Keratinocyte (primary cell): ENCODE measurements around the gene EBLN2. TPM values are rescaled to one million over a fixed set of nuclear protein-coding genes. Genes with fewer than 3 reads are reported as not detected.
A peak's percentile ranks its signal among the peaks of the same experiment; 100 is the strongest.

ENCODE experiments used
- DNase-seq: peaks from one replicate; pipeline ENCODE4 v3.0.0-alpha.2; 2011; ENCODE audit warnings: low read depth, missing footprints, low spot score
- FAIRE-seq: peaks from 2 replicates; lab custom pipeline; 2011; peaks lifted over from hg19 to GRCh38; lab: Jason Lieb, UNC
- H2AFZ ChIP-seq: 2 replicates; pipeline ENCODE4 v1.6.0; 2012; ENCODE audit warnings: low read length, control low read depth, inconsistent platforms; ENCODE audit not compliant: control insufficient read depth
- H3K27ac ChIP-seq: 2 replicates; pipeline ENCODE4 v1.5.1; 2011; ENCODE audit warnings: low read length; ENCODE audit not compliant: control insufficient read depth, insufficient read depth
- H3K27me3 ChIP-seq: 3 replicates; pipeline ENCODE4 v1.6.0; 2011; ENCODE audit warnings: low read length; ENCODE audit not compliant: control insufficient read depth, insufficient read depth; ENCODE audit errors: extremely low read depth
- H3K36me3 ChIP-seq, 2 experiments: 2 replicates in 1 of 2; 3 replicates in 1 of 2; pipeline ENCODE4 v1.5.1; 2011; ENCODE audit warnings: low read length in 2 of 2, mild to moderate bottlenecking in 1 of 2; ENCODE audit not compliant: control insufficient read depth in 2 of 2, insufficient read depth in 2 of 2; ENCODE audit errors: extremely low read depth in 1 of 2
- H3K4me1 ChIP-seq: 3 replicates; pipeline ENCODE4 v1.5.1; 2011; ENCODE audit warnings: low read length; ENCODE audit not compliant: control insufficient read depth, insufficient read depth; ENCODE audit errors: extremely low read depth
- H3K4me2 ChIP-seq: 3 replicates; pipeline ENCODE4 v1.6.0; 2011; ENCODE audit warnings: low read depth, low read length; ENCODE audit not compliant: control insufficient read depth, insufficient read depth; ENCODE audit errors: extremely low read depth
- H3K4me3 ChIP-seq, 3 experiments: fragments of 200-600 bp in 1 of 3; sonication (generic) in 1 of 3; 2 replicates in 2 of 3; 3 replicates in 1 of 3; pipeline ENCODE4 v1.5.1; 2011 to 2016; ENCODE audit warnings: low read length in 3 of 3, mild to moderate bottlenecking in 3 of 3, control low read depth in 2 of 3, inconsistent platforms in 1 of 3, low read depth in 1 of 3, mixed read lengths in 1 of 3, mixed run types in 1 of 3, moderate library complexity in 1 of 3; ENCODE audit not compliant: control insufficient read depth in 2 of 3, insufficient read depth in 2 of 3; ENCODE audit errors: extremely low read depth in 1 of 3
- H3K79me2 ChIP-seq: 2 replicates; pipeline ENCODE4 v1.6.0; 2012; ENCODE audit warnings: low read length; ENCODE audit not compliant: control insufficient read depth, insufficient read depth
- H3K9ac ChIP-seq: 3 replicates; pipeline ENCODE4 v1.6.0; 2011; ENCODE audit warnings: low read length; ENCODE audit not compliant: control insufficient read depth, insufficient read depth; ENCODE audit errors: extremely low read depth
- H3K9me1 ChIP-seq: 3 replicates; pipeline ENCODE4 v1.6.0; 2011; ENCODE audit warnings: low read length; ENCODE audit not compliant: control insufficient read depth, insufficient read depth; ENCODE audit errors: extremely low read depth
- H3K9me3 ChIP-seq: 2 replicates; pipeline ENCODE4 v1.5.1; 2012; ENCODE audit warnings: low read depth, low read length; ENCODE audit not compliant: control insufficient read depth
- H4K20me1 ChIP-seq: 3 replicates; pipeline ENCODE4 v1.6.0; 2011; ENCODE audit warnings: low read length; ENCODE audit not compliant: control insufficient read depth, insufficient read depth; ENCODE audit errors: extremely low read depth
- EZH2 ChIP-seq: IDR thresholded peaks from one replicate; pipeline ENCODE4 v1.6.1; 2012; ENCODE audit warnings: inconsistent platforms, mild to moderate bottlenecking, low read length, moderate library complexity
- dilution Hi-C: fragments of 300-500 bp; cut with MboI; formaldehyde crosslinking; loops from one replicate; pipeline ENCODE4 v1.7.0; 2020; ENCODE audit warnings: low sequenced_read_pairs; ENCODE audit not compliant: extremely low pct_ligation_motif_present
- polyA plus RNA-seq, 5 experiments: library from polyadenylated mRNA; depleted of rRNA in 3 of 5; stranded (reverse) in 3 of 5; stranded (forward) in 1 of 5; unstranded in 1 of 5; fragments of >200 nt; gene quantifications; 1 replicate in 1 of 5; 2 replicates in 3 of 5; 3 replicates in 1 of 5; pipeline versions ENCODE4 v1.2.1 to v1.2.3, GENCODE V29; 2011 to 2012; ENCODE audit warnings: missing spikeins in 2 of 5, low read depth in 1 of 5, low replicate concordance in 1 of 5
- TF ChIP-seq, protein P1 (sequence below), 3 experiments: IDR thresholded peaks in 1 of 3; conservative IDR thresholded peaks in 1 of 3; optimal IDR thresholded peaks in 1 of 3; 2 replicates in 2 of 3; 3 replicates in 1 of 3; pipeline versions ENCODE3 to v1.5.1; 2011; ENCODE audit warnings: low read length in 3 of 3, mild to moderate bottlenecking in 3 of 3, moderate library complexity in 2 of 3, control low read depth in 1 of 3, inconsistent platforms in 1 of 3; ENCODE audit not compliant: insufficient read depth in 2 of 3; ENCODE audit errors: extremely low read depth in 1 of 3

The EBLN2 gene
- polyA plus RNA-seq, 1 donor (not counting 4 experiments of a cell fraction or from before 2014, with no cell fraction given): 4.0 TPM

- FAIRE-seq (no peak), DNase-seq (no peak)
- dilution Hi-C loops: no loop called here
- Histone ChIP-seq H3K36me3 (no peaks in the 10 kb centered on the region), H3K9ac (no peak overlapping the region), H3K27me3 (no peaks in the 10 kb centered on the region), H3K4me1 (no peaks in the 10 kb centered on the region), H2AFZ (no peak overlapping the region), H3K79me2 (no peaks in the 10 kb centered on the region), H4K20me1 (no peaks in the 10 kb centered on the region), H3K4me2 (no peak overlapping the region), H3K9me3 (no peaks in the 10 kb centered on the region), H3K4me3 (no peak overlapping the region), H3K27ac (no peak overlapping the region), H3K9me1 (no peaks in the 10 kb centered on the region)
- TF ChIP-seq EZH2: no peak
- TF ChIP-seq, protein P1, sequence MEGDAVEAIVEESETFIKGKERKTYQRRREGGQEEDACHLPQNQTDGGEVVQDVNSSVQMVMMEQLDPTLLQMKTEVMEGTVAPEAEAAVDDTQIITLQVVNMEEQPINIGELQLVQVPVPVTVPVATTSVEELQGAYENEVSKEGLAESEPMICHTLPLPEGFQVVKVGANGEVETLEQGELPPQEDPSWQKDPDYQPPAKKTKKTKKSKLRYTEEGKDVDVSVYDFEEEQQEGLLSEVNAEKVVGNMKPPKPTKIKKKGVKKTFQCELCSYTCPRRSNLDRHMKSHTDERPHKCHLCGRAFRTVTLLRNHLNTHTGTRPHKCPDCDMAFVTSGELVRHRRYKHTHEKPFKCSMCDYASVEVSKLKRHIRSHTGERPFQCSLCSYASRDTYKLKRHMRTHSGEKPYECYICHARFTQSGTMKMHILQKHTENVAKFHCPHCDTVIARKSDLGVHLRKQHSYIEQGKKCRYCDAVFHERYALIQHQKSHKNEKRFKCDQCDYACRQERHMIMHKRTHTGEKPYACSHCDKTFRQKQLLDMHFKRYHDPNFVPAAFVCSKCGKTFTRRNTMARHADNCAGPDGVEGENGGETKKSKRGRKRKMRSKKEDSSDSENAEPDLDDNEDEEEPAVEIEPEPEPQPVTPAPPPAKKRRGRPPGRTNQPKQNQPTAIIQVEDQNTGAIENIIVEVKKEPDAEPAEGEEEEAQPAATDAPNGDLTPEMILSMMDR (optimal IDR thresholded peaks at IDR 0.05 in 1 of 3, IDR thresholded peaks at IDR 0.05 in 1 of 3, conservative IDR thresholded peaks at IDR 0.05 in 1 of 3; ENCODE audit: extremely low read depth in 1 of 3, insufficient read depth in 2 of 3, low read length in 3 of 3): no peak
Observed at GRCh38 chr3:73084170-73084569, 22.7 kb downstream of the EBLN2 start.

- H3K9ac ChIP-seq: no peak overlapping the region
- no peaks in the 10 kb centered on the region for H3K9me1 ChIP-seq
- no peaks in the 10 kb centered on the region for H3K79me2 ChIP-seq
- H3K4me1 ChIP-seq: no peaks in the 10 kb centered on the region
- no peak overlapping the region for H3K27ac ChIP-seq
- no peaks in the 10 kb centered on the region for H3K27me3 ChIP-seq
- TF ChIP-seq EZH2: no peak
- TF ChIP-seq, protein P1 (optimal IDR thresholded peaks at IDR 0.05 in 1 of 3, IDR thresholded peaks at IDR 0.05 in 1 of 3, conservative IDR thresholded peaks at IDR 0.05 in 1 of 3; ENCODE audit: extremely low read depth in 1 of 3, insufficient read depth in 2 of 3, low read length in 3 of 3): peak; percentile 65 to 74 (median 66)
- FAIRE-seq: peak; percentile 57
- no peaks in the 10 kb centered on the region for H4K20me1 ChIP-seq
- H3K4me3 ChIP-seq: no peak overlapping the region
- dilution Hi-C loops: no loop called here
- no peak overlapping the region for H2AFZ ChIP-seq
- no peaks in the 10 kb centered on the region for H3K36me3 ChIP-seq
- no peak overlapping the region for H3K4me2 ChIP-seq
- H3K9me3 ChIP-seq: no peaks in the 10 kb centered on the region
- no peak for DNase-seq
Observed at GRCh38 chr3:73086071-73086494, 24.6 kb downstream of the EBLN2 start.
